Smooth muscle cell (in vitro differentiated cells): ENCODE data around the gene TTLL13. TPM values are rescaled to one million over a fixed set of nuclear protein-coding genes. Genes with fewer than 3 reads are reported as not detected.

ENCODE experiments used
- DNase-seq: peaks from one replicate; lab custom pipeline; 2025; ENCODE audit not compliant: unreplicated experiment; lab: John Stamatoyannopoulos, UW
- H2AFZ ChIP-seq: fragments of 200-600 bp; sonication (generic); 2 replicates; pipeline ENCODE4 v1.6.0; 2016; ENCODE audit warnings: antibody characterized with exemption, low read depth, mild to moderate bottlenecking
- H3F3A ChIP-seq: fragments of 200-600 bp; sonication (generic); 2 replicates; pipeline ENCODE4 v1.6.0; 2017; ENCODE audit warnings: antibody characterized with exemption, low read depth
- H3K27ac ChIP-seq: fragments of 200-600 bp; sonication (generic); 2 replicates; pipeline ENCODE4 v1.5.1; 2016; ENCODE audit warnings: low read depth, mild to moderate bottlenecking
- H3K27me3 ChIP-seq: fragments of 200-600 bp; sonication (generic); 2 replicates; pipeline ENCODE4 v1.6.1; 2016; ENCODE audit warnings: low read depth, mild to moderate bottlenecking
- H3K36me3 ChIP-seq: fragments of 200-600 bp; sonication (generic); 2 replicates; pipeline ENCODE4 v1.5.1; 2016; ENCODE audit warnings: low read depth
- H3K4me1 ChIP-seq: fragments of 200-600 bp; sonication (generic); 2 replicates; pipeline ENCODE4 v1.5.1; 2016; ENCODE audit warnings: low read depth
- H3K4me2 ChIP-seq: fragments of 200-600 bp; sonication (generic); 2 replicates; pipeline ENCODE4 v1.6.0; 2016; ENCODE audit warnings: mild to moderate bottlenecking
- H3K4me3 ChIP-seq: fragments of 200-600 bp; sonication (generic); 2 replicates; pipeline ENCODE4 v1.5.1; 2016; ENCODE audit warnings: mild to moderate bottlenecking
- H3K79me2 ChIP-seq: fragments of 200-600 bp; sonication (generic); 2 replicates; pipeline ENCODE4 v1.6.0; 2016; ENCODE audit warnings: low read depth, mild to moderate bottlenecking
- H3K9ac ChIP-seq: fragments of 200-600 bp; sonication (generic); 2 replicates; pipeline ENCODE4 v1.6.0; 2016; ENCODE audit warnings: low read depth
- H3K9me3 ChIP-seq: fragments of 200-600 bp; sonication (generic); replicated peaks from 2 replicates; pipeline ENCODE4 v1.5.1; 2016; ENCODE audit warnings: low read depth
- H4K20me1 ChIP-seq: fragments of 200-600 bp; sonication (generic); 2 replicates; pipeline ENCODE4 v1.6.0; 2016; ENCODE audit warnings: low read depth
- WGBS: methylation state at CpG from one replicate; pipeline ENCODE4 v1.1.7; 2016; ENCODE audit warnings: low lambda C conversion rate; 5-methylcytosine and 5-hydroxymethylcytosine counted together
- polyA plus RNA-seq: library from polyadenylated mRNA; unstranded; fragments of >200 nt; fragmentation: Nextera tagmentation; extraction: Ambion mirVana; gene quantifications from 2 replicates; pipeline ENCODE4 v1.2.1, GENCODE V29; 2016
- total RNA-seq: library from RNA; depleted of rRNA; stranded (reverse); fragments of >200 nt; gene quantifications from 2 replicates; pipeline ENCODE4 v1.2.3, GENCODE V29; 2014
- TF ChIP-seq, protein P1 (sequence below): fragments of 200-600 bp; sonication (generic); IDR thresholded peaks from 2 replicates; pipeline ENCODE4 v1.5.1; 2017; ENCODE audit warnings: borderline replicate concordance, mild to moderate bottlenecking, antibody characterized with exemption; ENCODE audit not compliant: insufficient read depth, poor library complexity, severe bottlenecking

TTLL13 gene
- total and polyA plus RNA-seq, 2 experiments from 2014 or later: 0.15 to 0.36 TPM

DNA sequence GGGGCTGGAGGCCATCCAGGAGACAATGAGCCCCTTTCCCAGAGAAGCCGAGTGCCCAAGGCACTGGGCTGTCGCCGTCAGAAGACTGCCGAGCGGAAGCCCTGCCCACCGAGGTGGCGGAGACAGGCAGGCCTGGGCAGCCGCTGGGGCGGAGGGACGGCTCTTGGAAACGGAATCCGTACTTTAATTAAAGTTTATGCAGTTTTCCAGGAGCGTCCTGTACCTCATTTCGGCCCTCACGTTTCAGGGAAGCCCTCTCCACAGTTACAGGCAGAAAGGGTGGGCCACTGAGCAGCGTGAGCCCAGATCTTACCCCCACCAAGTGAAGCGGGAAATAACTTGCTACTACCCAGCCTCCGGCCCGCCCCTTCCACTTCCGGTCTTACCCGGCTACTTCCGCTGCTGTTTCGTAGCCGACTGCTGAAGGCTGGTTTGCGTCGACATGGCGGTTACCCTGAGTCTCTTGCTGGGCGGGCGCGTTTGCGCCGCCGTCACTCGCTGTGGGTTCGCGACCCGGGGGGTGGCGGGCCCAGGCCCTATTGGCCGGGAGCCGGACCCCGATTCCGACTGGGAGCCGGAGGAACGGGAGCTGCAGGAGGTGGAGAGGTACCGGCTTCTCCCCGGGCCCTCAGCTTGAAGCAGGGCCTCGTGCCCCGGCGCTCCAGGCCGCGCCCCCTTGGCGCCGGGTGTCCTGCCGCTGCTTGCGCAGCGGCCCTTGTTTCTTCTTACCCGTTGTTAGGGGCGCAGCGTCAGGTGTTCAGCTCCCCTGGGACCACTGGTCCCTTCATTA, 16.1 kb downstream of the TTLL13 start, which contains the start of gene NGRN:
TSS of gene NGRN (plus strand) at position 402 of the 790 bp plus-strand sequence. CDS start at position 443, 41 bp downstream.
- Histone ChIP-seq H3K9ac (peak within 1 kb of the TSS; percentile 69), H3K79me2 (peaks cover 22% of the 10 kb centered on the region), H3K27me3 (no peaks in the 10 kb centered on the region), H3K9me3 (no peaks in the 10 kb centered on the region), H3K36me3 (no peaks in the 10 kb centered on the region), H3K4me2 (peak within 1 kb of the TSS; percentile 91), H3K27ac (peak within 1 kb of the TSS; percentile 78), H4K20me1 (peaks cover 27% of the 10 kb centered on the region), H3K4me3 (peak within 1 kb of the TSS; percentile 73), H2AFZ (peak within 1 kb of the TSS; percentile 81), H3F3A (no peaks in the 10 kb centered on the region), H3K4me1 (peaks cover 7% of the 10 kb centered on the region)
- TF ChIP-seq, protein P1, sequence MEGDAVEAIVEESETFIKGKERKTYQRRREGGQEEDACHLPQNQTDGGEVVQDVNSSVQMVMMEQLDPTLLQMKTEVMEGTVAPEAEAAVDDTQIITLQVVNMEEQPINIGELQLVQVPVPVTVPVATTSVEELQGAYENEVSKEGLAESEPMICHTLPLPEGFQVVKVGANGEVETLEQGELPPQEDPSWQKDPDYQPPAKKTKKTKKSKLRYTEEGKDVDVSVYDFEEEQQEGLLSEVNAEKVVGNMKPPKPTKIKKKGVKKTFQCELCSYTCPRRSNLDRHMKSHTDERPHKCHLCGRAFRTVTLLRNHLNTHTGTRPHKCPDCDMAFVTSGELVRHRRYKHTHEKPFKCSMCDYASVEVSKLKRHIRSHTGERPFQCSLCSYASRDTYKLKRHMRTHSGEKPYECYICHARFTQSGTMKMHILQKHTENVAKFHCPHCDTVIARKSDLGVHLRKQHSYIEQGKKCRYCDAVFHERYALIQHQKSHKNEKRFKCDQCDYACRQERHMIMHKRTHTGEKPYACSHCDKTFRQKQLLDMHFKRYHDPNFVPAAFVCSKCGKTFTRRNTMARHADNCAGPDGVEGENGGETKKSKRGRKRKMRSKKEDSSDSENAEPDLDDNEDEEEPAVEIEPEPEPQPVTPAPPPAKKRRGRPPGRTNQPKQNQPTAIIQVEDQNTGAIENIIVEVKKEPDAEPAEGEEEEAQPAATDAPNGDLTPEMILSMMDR: no peak
- 34% methylated on average over 59 of the region's 59 CpGs for WGBS
- peak; percentile 47 for DNase-seq

DNA sequence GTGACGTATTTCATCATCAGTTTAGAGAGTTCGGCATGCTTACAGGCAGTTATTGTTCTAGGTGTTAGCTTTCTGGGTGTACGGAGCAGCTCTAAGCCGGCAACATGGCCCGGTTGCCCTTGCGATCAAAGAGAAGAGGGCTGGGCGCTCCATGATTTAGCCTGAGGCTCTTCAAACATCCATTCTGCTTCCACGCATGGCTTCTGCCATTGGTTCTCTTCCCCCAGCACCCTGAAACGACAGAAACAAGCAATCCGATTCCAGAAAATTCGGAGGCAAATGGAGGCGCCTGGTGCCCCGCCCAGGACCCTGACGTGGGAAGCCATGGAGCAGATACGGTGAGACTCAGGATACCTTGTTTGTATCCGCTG, 16.7 kb downstream of the TTLL13 start:
- H3K79me2 ChIP-seq: peaks cover 22% of the 10 kb centered on the region
- H3F3A ChIP-seq: no peaks in the 10 kb centered on the region
- no peaks in the 10 kb centered on the region for H3K36me3 ChIP-seq
- H3K4me3 ChIP-seq: peak overlapping the region; percentile 73
- H3K9ac ChIP-seq: peak overlapping the region; percentile 69
- H3K9me3 ChIP-seq: no peaks in the 10 kb centered on the region
- peaks cover 7% of the 10 kb centered on the region for H3K4me1 ChIP-seq
- H2AFZ ChIP-seq: peak overlapping the region; percentile 81
- WGBS: 39% methylated on average over 16 of the region's 16 CpGs
- peak overlapping the region; percentile 91 for H3K4me2 ChIP-seq
- TF ChIP-seq, protein P1: no peak
- peaks cover 27% of the 10 kb centered on the region for H4K20me1 ChIP-seq
- H3K27me3 ChIP-seq: no peaks in the 10 kb centered on the region
- no peak for DNase-seq
- peak overlapping the region; percentile 78 for H3K27ac ChIP-seq

DNA sequence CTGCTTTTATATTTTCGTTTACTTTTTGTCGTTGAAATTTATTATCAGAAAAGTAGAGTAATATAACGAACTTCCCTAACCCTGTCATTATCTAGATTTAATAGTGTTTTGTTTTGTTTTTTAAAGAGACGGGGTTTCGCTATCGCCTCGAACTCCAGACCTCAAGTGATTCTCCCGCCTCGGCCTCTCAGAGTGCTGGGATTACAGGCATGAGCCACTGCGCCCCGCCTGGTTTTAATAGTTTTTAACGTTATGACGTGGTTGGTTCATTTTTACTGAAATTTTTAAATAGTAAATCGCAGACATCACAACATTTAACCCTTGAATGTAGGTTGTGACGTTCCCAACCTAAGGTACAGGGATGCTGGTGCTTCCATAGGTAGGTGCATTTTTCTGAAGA, 17.1 kb downstream of the TTLL13 start:
- Histone ChIP-seq H3K4me1 (peaks cover 7% of the 10 kb centered on the region), H3K4me2 (peak overlapping the region; percentile 91), H3K79me2 (peaks cover 22% of the 10 kb centered on the region), H3K9ac (peak overlapping the region; percentile 69), H4K20me1 (peaks cover 27% of the 10 kb centered on the region), H3K9me3 (no peaks in the 10 kb centered on the region), H3K27ac (peak overlapping the region; percentile 78), H3F3A (no peaks in the 10 kb centered on the region), H2AFZ (peak overlapping the region; percentile 81), H3K36me3 (no peaks in the 10 kb centered on the region), H3K27me3 (no peaks in the 10 kb centered on the region), H3K4me3 (peak overlapping the region; percentile 73)
- DNase-seq: no peak
- WGBS: 51% methylated on average over 15 of the region's 15 CpGs
- TF ChIP-seq, protein P1: no peak
